ENCODE measurements around the gene RAD9A. TPM values are rescaled to one million over a fixed set of nuclear protein-coding genes. Genes with fewer than 3 reads are reported as not detected.

The RAD9A gene
- total and polyA plus RNA-seq, 7 experiments from 2014 or later: 6.3 to 48.0 (median 31.0) TPM

DNA sequence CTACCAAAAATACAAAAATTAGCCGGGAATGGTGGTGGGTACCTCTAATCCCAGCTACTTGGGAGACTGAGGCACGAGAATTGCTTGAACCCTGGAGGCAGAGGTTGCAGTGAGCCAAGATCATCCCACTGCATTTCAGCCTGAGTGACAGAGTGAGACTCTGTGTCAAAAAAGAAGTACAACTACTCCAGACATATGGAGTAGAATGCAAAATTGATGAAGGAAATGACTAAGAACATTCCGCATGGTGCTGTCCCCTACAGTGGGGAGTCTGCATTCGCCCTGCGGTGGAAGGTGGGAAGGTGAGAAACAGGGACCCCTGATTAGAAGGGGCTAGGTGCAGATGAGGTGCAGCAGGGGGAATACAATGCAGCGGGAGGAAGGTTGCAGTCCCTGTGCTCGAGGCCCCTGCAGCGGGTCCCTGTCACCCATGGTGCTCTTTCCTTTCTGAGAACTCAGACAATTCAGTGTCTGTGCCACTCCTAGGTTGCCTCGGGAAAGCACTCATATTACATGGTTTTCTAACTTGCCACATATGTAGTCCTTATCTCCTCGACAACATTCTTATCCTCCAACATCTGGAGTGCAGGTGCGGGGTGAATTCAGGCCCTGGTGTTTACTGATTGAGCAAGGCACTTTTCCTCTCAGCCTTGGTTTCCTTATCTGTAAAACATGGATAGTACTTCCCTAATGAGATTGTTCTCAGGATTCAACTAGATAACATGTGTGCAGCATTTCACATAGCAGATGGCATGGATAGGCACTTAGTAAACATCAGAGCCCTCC is 43.6 kb upstream of the RAD9A start:
- H3K4me1 ChIP-seq (ENCODE audit: control insufficient read depth in 2 of 2, insufficient read depth in 2 of 2, low read length in 2 of 2): peaks cover 20 to 53% of the 10 kb centered on the region in 2 donors
- H3K27ac ChIP-seq (ENCODE audit: low read depth, low read length): no peak overlapping the region

DNA sequence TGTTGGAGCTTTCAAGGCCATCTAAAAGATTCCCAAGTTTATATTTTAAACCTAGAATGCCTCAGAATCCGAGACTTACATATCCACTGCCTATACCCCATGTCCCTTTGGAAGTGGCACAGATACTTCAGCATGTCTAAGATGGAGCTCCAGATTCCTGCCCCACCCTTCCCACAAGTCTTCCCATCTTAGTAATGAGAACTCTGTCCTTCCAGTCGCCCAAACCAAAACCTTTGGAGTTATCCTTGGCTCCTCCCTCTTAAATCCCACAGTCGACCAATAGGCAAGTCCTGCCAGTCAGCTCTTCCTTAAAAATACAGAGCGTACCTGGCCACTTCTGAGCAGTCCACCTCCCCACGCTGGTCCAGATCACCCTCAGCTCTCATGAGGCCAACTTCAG is 42.8 kb upstream of the RAD9A start:
- Mint-ChIP-seq H3K27me3 (no peaks in the 10 kb centered on the region), H3K36me3 (no peaks in the 10 kb centered on the region), H3K27ac (peak overlapping the region in 8 of 9 donors; percentile 5 to 90 (median 79)), H3K9me3 (peaks cover 0 to 4% (median 0%) of the 10 kb centered on the region in 11 donors), H3K4me3 (peak overlapping the region in 2 of 10 donors; percentile 10 to 16), H3K4me1 (peaks cover 39 to 80% (median 70%) of the 10 kb centered on the region in 7 donors)
- no peaks in the 10 kb centered on the region for H3K27me3 ChIP-seq (ENCODE audit: control insufficient read depth in 2 of 2, insufficient read depth in 2 of 2, low read length in 2 of 2)
- peaks cover 24 to 52% of the 10 kb centered on the region in 2 donors for H3K4me1 ChIP-seq (ENCODE audit: control insufficient read depth in 2 of 2, insufficient read depth in 2 of 2, low read length in 2 of 2)
- no peak overlapping the region for H3K4me3 ChIP-seq (ENCODE audit: low read length)
- H3K36me3 ChIP-seq (ENCODE audit: control insufficient read depth in 2 of 3, insufficient read depth in 3 of 3, low read length in 3 of 3): peaks cover 0 to 3% (median 0%) of the 10 kb centered on the region in 3 experiments
- intact Hi-C loops (cut with micrococcal nuclease): no loop called here
- no peak for DNase-seq
- H3K9me3 ChIP-seq (ENCODE audit: control insufficient read depth in 2 of 3, low read length in 3 of 3): no peaks in the 10 kb centered on the region
- CTCF ChIA-PET: interaction anchor here (0.7 to 16.9 kb wide), 5 partner anchors 18 to 737 kb away, joined by 3 to 495 read pairs (median 4); partner anchors contain the start of gene CLCF1
- peak overlapping the region; percentile 37 for H3K27ac ChIP-seq (ENCODE audit: low read depth, low read length)
- POLR2A ChIA-PET: interaction anchor here (1.0 to 17.2 kb wide), 6 partner anchors 11 to 58 kb away, joined by 3 to 272 read pairs (median 4); partner anchors contain the start of gene CLCF1
- no peak for ATAC-seq

More for the DNA sequence above, 43.6 kb upstream of the RAD9A start:
- Mint-ChIP-seq H3K9me3 (peaks cover 0 to 2% (median 0%) of the 10 kb centered on the region in 11 donors), H3K36me3 (no peaks in the 10 kb centered on the region), H3K27me3 (no peaks in the 10 kb centered on the region), H3K27ac (peak overlapping the region in 8 of 9 donors; percentile 44 to 90 (median 79)), H3K4me1 (peaks cover 35 to 75% (median 65%) of the 10 kb centered on the region in 7 donors), H3K4me3 (peak overlapping the region in 1 of 10 donors; percentile 28)
- peaks cover 0 to under 1% (median 0%) of the 10 kb centered on the region in 3 experiments for H3K36me3 ChIP-seq (ENCODE audit: control insufficient read depth in 2 of 3, insufficient read depth in 3 of 3, low read length in 3 of 3)
- ATAC-seq: no peak
- no peaks in the 10 kb centered on the region for H3K9me3 ChIP-seq (ENCODE audit: control insufficient read depth in 2 of 3, low read length in 3 of 3)
- ChIA-PET POLR2A (interaction anchor here (0.7 to 17.2 kb wide), 10 partner anchors 10 to 54 kb away, joined by 3 to 272 read pairs (median 4); partner anchors contain the start of gene CLCF1), CTCF (interaction anchor here (0.7 to 16.9 kb wide), 6 partner anchors 23 to 37 kb away, joined by 7 to 495 read pairs (median 37); partner anchors contain the start of gene CLCF1)
- intact Hi-C loops (cut with micrococcal nuclease): no loop called here
- H3K4me3 ChIP-seq (ENCODE audit: low read length): no peak overlapping the region
- no peaks in the 10 kb centered on the region for H3K27me3 ChIP-seq (ENCODE audit: control insufficient read depth in 2 of 2, insufficient read depth in 2 of 2, low read length in 2 of 2)
- no peak for DNase-seq

DNA sequence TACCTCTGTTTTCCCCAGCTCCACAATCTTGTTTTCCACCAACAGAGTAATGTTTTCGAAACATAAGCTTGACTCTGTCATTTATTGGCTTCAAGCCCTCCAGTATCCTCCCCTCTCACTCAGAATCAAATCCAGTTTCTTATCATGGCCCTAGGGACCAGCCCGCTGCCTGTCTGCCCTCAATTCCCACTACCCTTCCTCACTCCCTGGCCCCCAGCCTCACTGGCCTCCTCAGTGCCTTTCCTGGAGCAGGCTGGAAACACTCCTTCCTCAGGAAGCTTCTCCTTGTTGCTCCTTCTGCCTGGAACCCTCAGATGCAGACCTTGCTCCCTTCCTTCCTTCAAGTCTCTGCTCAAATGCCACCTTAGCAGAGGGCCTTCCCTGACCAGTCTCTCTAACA is 42.3 kb upstream of the RAD9A start:
- DNase-seq: no peak
- Histone ChIP-seq H3K27me3 (ENCODE audit: control insufficient read depth in 2 of 2, insufficient read depth in 2 of 2, low read length in 2 of 2) (no peaks in the 10 kb centered on the region), H3K4me1 (ENCODE audit: control insufficient read depth in 2 of 2, insufficient read depth in 2 of 2, low read length in 2 of 2) (peaks cover 29 to 52% of the 10 kb centered on the region in 2 donors), H3K4me3 (ENCODE audit: low read length) (no peak overlapping the region), H3K27ac (ENCODE audit: low read depth, low read length) (peak overlapping the region; percentile 37), H3K36me3 (ENCODE audit: control insufficient read depth in 2 of 3, insufficient read depth in 3 of 3, low read length in 3 of 3) (peaks cover 0 to 3% (median 0%) of the 10 kb centered on the region in 3 experiments), H3K9me3 (ENCODE audit: control insufficient read depth in 2 of 3, low read length in 3 of 3) (no peaks in the 10 kb centered on the region)
- no peaks in the 10 kb centered on the region for H3K36me3 Mint-ChIP-seq
- peaks cover 0 to 4% (median 0%) of the 10 kb centered on the region in 11 donors for H3K9me3 Mint-ChIP-seq
- H3K4me1 Mint-ChIP-seq: peaks cover 40 to 80% (median 70%) of the 10 kb centered on the region in 7 donors
- ChIA-PET POLR2A (interaction anchor here (1.0 to 17.2 kb wide), 8 partner anchors 11 to 86 kb away, joined by 3 to 272 read pairs (median 4); partner anchors contain the start of genes CLCF1 and PPP1CA), CTCF (interaction anchor here (0.7 to 16.9 kb wide), 5 partner anchors 18 to 737 kb away, joined by 3 to 495 read pairs (median 4); partner anchors contain the start of gene CLCF1)
- ATAC-seq: no peak
- no peaks in the 10 kb centered on the region for H3K27me3 Mint-ChIP-seq
- peak overlapping the region in 8 of 9 donors; percentile 69 to 90 (median 79) for H3K27ac Mint-ChIP-seq
- H3K4me3 Mint-ChIP-seq: no peak overlapping the region
- intact Hi-C loops (cut with micrococcal nuclease): no loop called here

DNA sequence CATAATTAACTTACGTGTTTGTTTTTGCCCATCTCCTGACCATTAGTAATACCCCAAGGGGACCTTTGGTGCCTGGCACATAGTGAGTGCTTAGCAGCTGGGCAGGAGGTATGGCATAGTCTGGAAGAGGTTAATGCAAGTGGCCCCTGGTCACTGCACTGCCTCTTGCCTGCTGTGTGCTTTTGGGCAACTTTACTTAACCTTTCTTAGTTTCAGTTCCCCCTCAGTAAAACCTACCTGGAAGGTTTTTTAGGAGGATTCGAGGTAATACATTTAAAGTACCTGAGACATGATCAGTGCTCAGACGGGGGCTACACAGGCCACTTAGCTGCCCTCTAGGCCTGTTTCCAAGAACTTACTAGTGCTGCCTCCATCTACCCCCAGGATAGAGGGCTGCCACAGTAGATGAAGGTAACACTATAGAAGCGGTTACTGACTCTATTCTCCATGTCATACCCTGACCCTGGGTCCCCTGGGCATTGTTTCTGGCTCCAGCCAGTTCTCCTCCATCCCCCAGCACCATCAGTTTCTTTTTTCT is 41.8 kb upstream of the RAD9A start:
- Mint-ChIP-seq H3K27me3 (no peaks in the 10 kb centered on the region), H3K36me3 (no peaks in the 10 kb centered on the region), H3K9me3 (peaks cover 0 to 4% (median 0%) of the 10 kb centered on the region in 11 donors), H3K4me1 (peaks cover 42 to 78% (median 65%) of the 10 kb centered on the region in 7 donors), H3K27ac (peak overlapping the region in 8 of 9 donors; percentile 69 to 90 (median 79)), H3K4me3 (no peak overlapping the region)
- DNase-seq: no peak
- peak overlapping the region; percentile 37 for H3K27ac ChIP-seq (ENCODE audit: low read depth, low read length)
- no peaks in the 10 kb centered on the region for H3K9me3 ChIP-seq (ENCODE audit: control insufficient read depth in 2 of 3, low read length in 3 of 3)
- no peak for ATAC-seq
- peaks cover 0 to 3% (median 0%) of the 10 kb centered on the region in 3 experiments for H3K36me3 ChIP-seq (ENCODE audit: control insufficient read depth in 2 of 3, insufficient read depth in 3 of 3, low read length in 3 of 3)
- H3K27me3 ChIP-seq (ENCODE audit: control insufficient read depth in 2 of 2, insufficient read depth in 2 of 2, low read length in 2 of 2): no peaks in the 10 kb centered on the region
- CTCF ChIA-PET: interaction anchor here (1.0 to 16.9 kb wide), 2 partner anchors 29 to 31 kb away, joined by 4 to 495 read pairs; partner anchors contain the start of gene CLCF1
- intact Hi-C loops (cut with micrococcal nuclease): loop anchor here (5.0 to 10.0 kb wide), 2 partner anchors 63 to 455 kb away; partner anchors contain the start of gene ANKRD13D (in 1 of the 2)
- POLR2A ChIA-PET: interaction anchor here (1.1 to 17.2 kb wide), 6 partner anchors 18 to 87 kb away, joined by 3 to 272 read pairs (median 14); partner anchors contain the start of genes CLCF1 and PPP1CA
- H3K4me3 ChIP-seq (ENCODE audit: low read length): no peak overlapping the region
- peaks cover 32 to 47% of the 10 kb centered on the region in 2 donors for H3K4me1 ChIP-seq (ENCODE audit: control insufficient read depth in 2 of 2, insufficient read depth in 2 of 2, low read length in 2 of 2)

DNA sequence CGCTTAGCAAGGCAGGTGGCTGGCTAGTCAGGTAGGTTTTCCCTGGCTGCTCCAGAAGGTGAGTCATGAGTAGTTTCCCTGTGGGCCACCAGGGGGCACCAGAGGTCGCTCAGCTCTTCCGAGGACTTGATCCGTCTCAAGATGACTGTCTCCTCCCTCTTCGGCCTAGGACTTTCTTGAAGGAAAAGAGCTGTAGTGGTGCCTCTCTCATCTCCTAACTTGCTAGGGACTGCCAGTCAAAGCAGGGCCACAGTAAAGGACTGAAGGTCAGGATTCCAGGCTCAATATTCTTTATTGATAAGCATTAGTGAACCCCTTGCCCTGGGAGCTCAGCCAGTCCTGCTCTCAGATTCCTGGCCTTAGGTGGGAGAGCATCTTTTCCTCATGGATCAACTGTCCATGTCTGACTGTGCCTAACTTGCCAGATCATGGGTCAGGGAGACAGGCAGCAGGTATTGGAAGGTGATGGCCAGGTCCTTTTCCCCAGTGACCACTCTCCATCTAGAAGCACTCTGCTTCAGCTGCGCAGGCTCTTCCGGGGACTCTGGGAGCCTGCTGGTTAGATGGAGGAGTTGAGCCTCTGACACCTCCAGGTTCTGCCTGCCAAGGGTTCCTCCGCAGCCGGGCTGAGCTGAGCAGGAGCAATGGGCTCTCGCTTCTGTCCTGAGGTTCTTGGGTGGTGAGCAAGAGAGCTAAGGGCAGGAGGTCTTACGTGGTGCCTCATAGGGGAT is 40.3 kb upstream of the RAD9A start:
- Mint-ChIP-seq H3K4me1 (peaks cover 32 to 68% (median 54%) of the 10 kb centered on the region in 7 donors), H3K27ac (peak overlapping the region; percentile 66 to 99 (median 92)), H3K4me3 (peak overlapping the region; percentile 61 to 97 (median 80)), H3K9me3 (peaks cover 0 to 4% (median 0%) of the 10 kb centered on the region in 11 donors), H3K36me3 (no peaks in the 10 kb centered on the region), H3K27me3 (no peaks in the 10 kb centered on the region)
- DNase-seq (peak; percentile 51 to 70 (median 62)), ATAC-seq (peak; percentile 18)
- H3K9me3 ChIP-seq (ENCODE audit: control insufficient read depth in 2 of 3, low read length in 3 of 3): no peaks in the 10 kb centered on the region
- peak overlapping the region; percentile 97 for H3K27ac ChIP-seq (ENCODE audit: low read depth, low read length)
- no peaks in the 10 kb centered on the region for H3K27me3 ChIP-seq (ENCODE audit: control insufficient read depth in 2 of 2, insufficient read depth in 2 of 2, low read length in 2 of 2)
- intact Hi-C loops (cut with micrococcal nuclease): loop anchor here (1.0 to 10.0 kb wide), 6 partner anchors 31 to 453 kb away; partner anchors contain the start of genes ANKRD13D (in 1 of the 2), KDM2A (in 1 of the 2) and PC (in 1 of the 2)
- ChIA-PET CTCF (interaction anchor here (0.6 to 16.9 kb wide), 21 partner anchors 9 to 297 kb away, joined by 3 to 495 read pairs (median 4); partner anchors contain the start of genes AIP, CLCF1, PPP1CA and RAD9A), POLR2A (interaction anchor here (0.5 to 17.2 kb wide), 15 partner anchors 11 to 1298 kb away, joined by 3 to 272 read pairs (median 9); partner anchors contain the start of genes CLCF1, PITPNM1, PPP1CA and RAD9A)
- peaks cover 32 to 36% of the 10 kb centered on the region in 2 donors for H3K4me1 ChIP-seq (ENCODE audit: control insufficient read depth in 2 of 2, insufficient read depth in 2 of 2, low read length in 2 of 2)
- peak overlapping the region; percentile 12 for H3K4me3 ChIP-seq (ENCODE audit: low read length)
- peaks cover 0 to 3% (median 0%) of the 10 kb centered on the region in 3 experiments for H3K36me3 ChIP-seq (ENCODE audit: control insufficient read depth in 2 of 3, insufficient read depth in 3 of 3, low read length in 3 of 3)
